Measurements from ENCODE around the gene EXOSC10.

EXOSC10 gene

DNA sequence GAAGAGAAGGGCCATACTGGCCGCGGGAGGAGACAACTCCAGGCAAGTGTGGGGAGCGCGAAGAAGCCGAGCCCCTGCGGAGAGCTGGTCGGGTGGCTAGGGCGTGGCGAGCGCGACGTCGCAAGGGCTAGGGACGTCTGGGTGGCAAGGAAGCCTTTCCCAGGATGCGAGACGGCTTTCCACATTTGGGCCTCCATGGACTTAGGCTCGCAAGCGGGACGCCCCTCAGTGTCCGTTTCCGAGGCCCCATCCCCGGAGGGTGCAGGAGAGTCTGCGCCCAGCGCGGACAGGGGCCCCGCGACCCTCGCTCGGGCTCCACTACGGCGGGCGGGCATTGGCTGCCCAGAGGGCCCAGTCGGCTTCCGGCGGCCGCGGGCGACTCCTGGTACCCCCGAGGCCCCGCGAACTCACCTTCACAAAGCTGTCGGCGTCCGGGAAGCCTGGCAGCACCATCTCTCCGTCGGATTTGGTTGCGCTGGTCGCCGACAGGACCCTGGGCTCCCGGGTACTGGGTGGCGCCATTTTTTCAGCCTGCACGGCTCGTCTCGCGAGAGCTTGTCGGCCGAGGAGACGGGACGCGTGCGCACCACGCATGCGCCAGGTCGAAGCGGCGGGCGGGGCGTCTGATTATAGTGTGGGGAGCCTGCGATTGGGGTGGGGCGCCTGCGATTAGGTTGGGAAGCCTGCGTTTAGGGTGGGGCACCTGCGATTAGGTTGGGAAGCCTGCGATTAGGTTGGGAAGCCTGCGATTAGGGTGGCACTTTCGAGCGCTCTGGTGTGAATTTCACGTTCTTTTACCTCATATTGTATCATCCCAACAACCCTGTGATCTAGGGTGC lies at the start of gene EXOSC10:
Gene EXOSC10, minus strand, starts transcription at position 560 of the 839 bp plus-strand sequence. Its CDS starts 38 bp downstream, at position 522.
- peak within 1 kb of the TSS; percentile 92 for H3K4me3 ChIP-seq (ENCODE audit: control insufficient read depth, low read depth, low read length)
- TF ChIP-seq, protein P1, sequence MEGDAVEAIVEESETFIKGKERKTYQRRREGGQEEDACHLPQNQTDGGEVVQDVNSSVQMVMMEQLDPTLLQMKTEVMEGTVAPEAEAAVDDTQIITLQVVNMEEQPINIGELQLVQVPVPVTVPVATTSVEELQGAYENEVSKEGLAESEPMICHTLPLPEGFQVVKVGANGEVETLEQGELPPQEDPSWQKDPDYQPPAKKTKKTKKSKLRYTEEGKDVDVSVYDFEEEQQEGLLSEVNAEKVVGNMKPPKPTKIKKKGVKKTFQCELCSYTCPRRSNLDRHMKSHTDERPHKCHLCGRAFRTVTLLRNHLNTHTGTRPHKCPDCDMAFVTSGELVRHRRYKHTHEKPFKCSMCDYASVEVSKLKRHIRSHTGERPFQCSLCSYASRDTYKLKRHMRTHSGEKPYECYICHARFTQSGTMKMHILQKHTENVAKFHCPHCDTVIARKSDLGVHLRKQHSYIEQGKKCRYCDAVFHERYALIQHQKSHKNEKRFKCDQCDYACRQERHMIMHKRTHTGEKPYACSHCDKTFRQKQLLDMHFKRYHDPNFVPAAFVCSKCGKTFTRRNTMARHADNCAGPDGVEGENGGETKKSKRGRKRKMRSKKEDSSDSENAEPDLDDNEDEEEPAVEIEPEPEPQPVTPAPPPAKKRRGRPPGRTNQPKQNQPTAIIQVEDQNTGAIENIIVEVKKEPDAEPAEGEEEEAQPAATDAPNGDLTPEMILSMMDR (conservative IDR thresholded peaks at IDR 0.05; ENCODE audit: control insufficient read depth, insufficient read depth, low read depth, low read length) = no peak
- peak; percentile 81 for DNase-seq (ENCODE audit: low read depth)

- no peak for DNase-seq (ENCODE audit: low read depth)
- no peak overlapping the region for H3K4me3 ChIP-seq (ENCODE audit: control insufficient read depth, low read depth, low read length)
- TF ChIP-seq, protein P1 (conservative IDR thresholded peaks at IDR 0.05; ENCODE audit: control insufficient read depth, insufficient read depth, low read depth, low read length) = no peak
Observed at GRCh38 chr1:11147197-11147770, 47.6 kb upstream of the EXOSC10 start.

- TF ChIP-seq, protein P1 (conservative IDR thresholded peaks at IDR 0.05; ENCODE audit: control insufficient read depth, insufficient read depth, low read depth, low read length) = no peak
- DNase-seq (ENCODE audit: low read depth) = no peak
- H3K4me3 ChIP-seq (ENCODE audit: control insufficient read depth, low read depth, low read length) = no peak overlapping the region
Observed at GRCh38 chr1:11145741-11146140, 46.1 kb upstream of the EXOSC10 start.

GRCh38 chr1:11144570-11145256 lies 45.0 kb upstream of the EXOSC10 start:
- TF ChIP-seq, protein P1 (conservative IDR thresholded peaks at IDR 0.05; ENCODE audit: control insufficient read depth, insufficient read depth, low read depth, low read length) = no peak
- no peak for DNase-seq (ENCODE audit: low read depth)
- no peak overlapping the region for H3K4me3 ChIP-seq (ENCODE audit: control insufficient read depth, low read depth, low read length)

GRCh38 chr1:11143907-11144306 lies 44.2 kb upstream of the EXOSC10 start:
- DNase-seq (ENCODE audit: low read depth) = no peak
- TF ChIP-seq, protein P1 (conservative IDR thresholded peaks at IDR 0.05; ENCODE audit: control insufficient read depth, insufficient read depth, low read depth, low read length) = no peak
- H3K4me3 ChIP-seq (ENCODE audit: control insufficient read depth, low read depth, low read length) = no peak overlapping the region

DNA sequence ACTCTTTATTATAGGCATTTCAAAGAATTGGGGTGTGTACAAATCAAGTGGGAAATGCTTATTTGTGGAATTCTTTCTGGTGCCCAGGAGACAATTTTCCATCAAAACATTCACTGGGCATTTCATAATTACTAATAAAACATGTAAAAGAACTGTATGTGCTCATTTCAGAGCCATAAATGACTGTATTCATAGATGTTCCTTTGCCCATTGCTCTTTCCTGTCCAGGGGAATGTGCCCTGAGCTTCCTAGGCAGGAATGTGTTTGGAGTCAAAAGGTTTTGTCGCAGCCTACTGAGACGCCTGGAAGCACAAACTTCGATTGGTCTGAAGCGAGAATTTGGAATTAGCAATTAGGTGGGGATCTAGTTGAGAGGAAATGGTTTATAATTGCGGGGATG lies 43.7 kb upstream of the EXOSC10 start:
- no peak for DNase-seq (ENCODE audit: low read depth)
- TF ChIP-seq, protein P1 (conservative IDR thresholded peaks at IDR 0.05; ENCODE audit: control insufficient read depth, insufficient read depth, low read depth, low read length) = no peak
- H3K4me3 ChIP-seq (ENCODE audit: control insufficient read depth, low read depth, low read length) = no peak overlapping the region

Measured in fibroblast of mammary gland (primary cell).